Calu3 (cell line): ENCODE results near the gene ANKRD55. TPM values are rescaled to one million over a fixed set of nuclear protein-coding genes. Genes with fewer than 3 reads are reported as not detected.
"Not testable (repeated sequence)": the region's sequence is repeated elsewhere in the genome, so short reads cannot be mapped to it uniquely, and the experiment has no call there.

Experiments used
- BruUV-seq: library from RNA; stranded (reverse); fragments of 400-500 nt; replicated peaks from 2 replicates; lab custom pipeline; 2021; lab: Mats Ljungman, UMichigan
- CTCF ChIA-PET: fragments of 300-600 bp; sonication (Branson Sonifier 250); formaldehyde crosslinking; loops from one replicate; lab custom pipeline; 2022; ENCODE audit warnings: antibody characterized with exemption; lab: Charles Lee
- DNase-seq: peaks from one replicate; pipeline ENCODE4 v3.0.0; 2022
- H3K27ac Mint-ChIP-seq: one replicate; pipeline ENCODE4 v1.8.0; 2022; ENCODE audit warnings: mixed read lengths; ENCODE audit not compliant: unreplicated experiment
- H3K27me3 Mint-ChIP-seq: one replicate; pipeline ENCODE4 v1.8.0; 2022; ENCODE audit warnings: mixed read lengths; ENCODE audit not compliant: unreplicated experiment
- H3K36me3 Mint-ChIP-seq: one replicate; pipeline ENCODE4 v1.8.0; 2022; ENCODE audit warnings: mild to moderate bottlenecking, moderate library complexity, mixed read lengths; ENCODE audit not compliant: insufficient read depth, unreplicated experiment
- H3K4me1 Mint-ChIP-seq: one replicate; pipeline ENCODE4 v1.8.0; 2022; ENCODE audit warnings: mild to moderate bottlenecking, low read depth, mixed read lengths; ENCODE audit not compliant: unreplicated experiment
- H3K4me3 Mint-ChIP-seq: one replicate; pipeline ENCODE4 v1.8.0; 2022; ENCODE audit warnings: mild to moderate bottlenecking, low read depth, moderate library complexity, mixed read lengths; ENCODE audit not compliant: unreplicated experiment
- H3K9me3 Mint-ChIP-seq: one replicate; pipeline ENCODE4 v1.8.0; 2022; ENCODE audit warnings: low read depth, mixed read lengths; ENCODE audit not compliant: unreplicated experiment
- intact Hi-C: fragments of 100-400 bp; cut with micrococcal nuclease; formaldehyde crosslinking; loops from one replicate; pipeline ENCODE4 v1.10.0; 2022; ENCODE audit not compliant: unreplicated experiment
- total RNA-seq: library from RNA; stranded (reverse); gene quantifications from 2 replicates; pipeline ENCODE4 v1.2.3, GENCODE V29; 2022
- TF ChIP-seq, protein P1 (sequence below): fragments of 200-600 bp; IDR thresholded peaks from one replicate; pipeline ENCODE4 v1.8.0; 2022; ENCODE audit warnings: antibody characterized with exemption; ENCODE audit not compliant: unreplicated experiment

Gene ANKRD55
- total RNA-seq, 1 experiment from 2014 or later: not detected

- CTCF ChIA-PET: no interaction called here
- Mint-ChIP-seq H3K27me3 (no peaks in the 10 kb centered on the region), H3K4me1 (peaks cover 36% of the 10 kb centered on the region), H3K9me3 (peaks cover 4% of the 10 kb centered on the region), H3K36me3 (no peaks in the 10 kb centered on the region), H3K4me3 (no peak overlapping the region), H3K27ac (no peak overlapping the region)
- TF ChIP-seq, protein P1, sequence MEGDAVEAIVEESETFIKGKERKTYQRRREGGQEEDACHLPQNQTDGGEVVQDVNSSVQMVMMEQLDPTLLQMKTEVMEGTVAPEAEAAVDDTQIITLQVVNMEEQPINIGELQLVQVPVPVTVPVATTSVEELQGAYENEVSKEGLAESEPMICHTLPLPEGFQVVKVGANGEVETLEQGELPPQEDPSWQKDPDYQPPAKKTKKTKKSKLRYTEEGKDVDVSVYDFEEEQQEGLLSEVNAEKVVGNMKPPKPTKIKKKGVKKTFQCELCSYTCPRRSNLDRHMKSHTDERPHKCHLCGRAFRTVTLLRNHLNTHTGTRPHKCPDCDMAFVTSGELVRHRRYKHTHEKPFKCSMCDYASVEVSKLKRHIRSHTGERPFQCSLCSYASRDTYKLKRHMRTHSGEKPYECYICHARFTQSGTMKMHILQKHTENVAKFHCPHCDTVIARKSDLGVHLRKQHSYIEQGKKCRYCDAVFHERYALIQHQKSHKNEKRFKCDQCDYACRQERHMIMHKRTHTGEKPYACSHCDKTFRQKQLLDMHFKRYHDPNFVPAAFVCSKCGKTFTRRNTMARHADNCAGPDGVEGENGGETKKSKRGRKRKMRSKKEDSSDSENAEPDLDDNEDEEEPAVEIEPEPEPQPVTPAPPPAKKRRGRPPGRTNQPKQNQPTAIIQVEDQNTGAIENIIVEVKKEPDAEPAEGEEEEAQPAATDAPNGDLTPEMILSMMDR: no peak
- BruUV-seq: no TSS peak
- no peak for DNase-seq
- intact Hi-C loops: no loop called here
These were observed 106.5 kb downstream of the ANKRD55 start for GRCh38 chr5:56126487-56127179.

GRCh38 chr5:56123531-56124243 is 109.4 kb downstream of the ANKRD55 start:
- Mint-ChIP-seq H3K9me3 (no peaks in the 10 kb centered on the region), H3K36me3 (no peaks in the 10 kb centered on the region), H3K4me3 (no peak overlapping the region), H3K4me1 (peaks cover 26% of the 10 kb centered on the region), H3K27me3 (no peaks in the 10 kb centered on the region), H3K27ac (peak overlapping the region; percentile 76)
- no TSS peak for BruUV-seq
- TF ChIP-seq, protein P1: no peak
- DNase-seq: peak; percentile 48
- CTCF ChIA-PET: interaction anchor here (0.5 kb wide), 1 partner anchor 51 kb away, joined by 3 read pairs; no protein-coding TSS in a partner anchor
- intact Hi-C loops: loop anchor here (5.0 kb wide), 1 partner anchor 141 kb away; no protein-coding TSS in a partner anchor

DNA sequence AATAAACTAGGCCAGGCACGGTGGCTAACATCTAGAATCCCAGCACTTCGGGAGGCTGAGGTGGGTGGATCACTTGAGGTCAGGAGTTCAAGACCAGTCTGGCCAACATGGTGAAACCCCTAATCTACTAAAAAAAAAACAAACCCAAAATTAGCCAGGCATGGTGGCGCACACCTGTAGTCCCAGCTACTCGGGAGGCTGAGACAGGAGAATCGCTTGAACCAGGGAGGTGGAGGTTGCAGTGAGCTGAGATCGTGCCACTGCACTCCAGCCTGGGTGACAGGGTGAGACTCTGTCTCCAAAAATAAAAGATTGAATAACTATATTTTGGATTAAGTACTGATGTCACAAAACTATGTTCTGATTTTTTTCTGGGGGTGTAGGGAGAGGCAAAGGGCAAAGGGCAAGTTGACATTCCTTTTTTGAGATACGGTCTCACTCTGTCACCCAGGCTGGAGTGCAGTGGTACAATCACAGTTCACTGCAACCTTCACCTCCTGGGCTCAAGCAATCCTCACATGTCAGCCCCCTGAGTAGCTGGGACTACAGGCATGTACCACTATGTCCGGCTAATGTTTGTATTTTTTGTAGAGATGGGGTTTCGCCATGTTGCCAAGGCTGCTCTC is 110.7 kb downstream of the ANKRD55 start:
- H3K27me3 Mint-ChIP-seq, H3K9me3 Mint-ChIP-seq, H3K4me3 Mint-ChIP-seq, BruUV-seq, CTCF ChIA-PET, H3K27ac Mint-ChIP-seq, H3K36me3 Mint-ChIP-seq, DNase-seq: not testable (repeated sequence)
- intact Hi-C loops: loop anchor here (5.0 kb wide), 1 partner anchor 140 kb away; no protein-coding TSS in a partner anchor
- peaks cover 15% of the 10 kb centered on the region for H3K4me1 Mint-ChIP-seq

GRCh38 chr5:56119050-56119449 is 114.1 kb downstream of the ANKRD55 start:
- Mint-ChIP-seq H3K4me3 (no peak overlapping the region), H3K9me3 (no peaks in the 10 kb centered on the region), H3K27me3 (no peaks in the 10 kb centered on the region), H3K27ac (no peak overlapping the region), H3K36me3 (no peaks in the 10 kb centered on the region), H3K4me1 (peaks cover 14% of the 10 kb centered on the region)
- CTCF ChIA-PET: no interaction called here
- TF ChIP-seq, protein P1: no peak
- no peak for DNase-seq
- no TSS peak for BruUV-seq
- intact Hi-C loops: no loop called here
